ENCODE data around the gene BEGAIN. TPM values are rescaled to one million over a fixed set of nuclear protein-coding genes. Genes with fewer than 3 reads are reported as not detected.

BEGAIN gene
- total and polyA plus RNA-seq, 2 of the 8 experiments (the other 6 are each of a cell fraction or from before 2014, with no cell fraction given): 2.9 to 3.0 TPM

GRCh38 chr14:100593751-100594624 lies 6.8 kb upstream of the BEGAIN start:
- Histone ChIP-seq H2AFZ (ENCODE audit: low read length) (no peak overlapping the region), H2BK15ac (ENCODE audit: low read length) (no peak overlapping the region), H3K27ac (ENCODE audit: low read depth, low read length) (no peak overlapping the region), H3K4me1 (replicated peaks in 1 of 4; ENCODE audit: control insufficient read depth in 3 of 4, insufficient read depth in 4 of 4, low read length in 3 of 4) (peaks cover 0 to under 1% (median under 1%) of the 10 kb centered on the region in 4 experiments; a peak in 3 of 7 replicates), H3K18ac (ENCODE audit: extremely low read depth, low read length) (no peak overlapping the region), H3K27me3 (replicated peaks in 1 of 4; ENCODE audit: control insufficient read depth in 3 of 4, extremely low read depth in 1 of 4, insufficient read depth in 3 of 4, low read length in 3 of 4) (peaks cover 0 to 2% (median under 1%) of the 10 kb centered on the region in 4 experiments; a peak in 1 of 7 replicates), H3K9me3 (ENCODE audit: insufficient read depth in 2 of 2, low read depth in 1 of 2, low read length in 1 of 2) (no peaks in the 10 kb centered on the region), H2BK5ac (ENCODE audit: low read depth, low read length) (no peak overlapping the region), H4K20me1 (replicated peaks in 1 of 2; ENCODE audit: control insufficient read depth in 1 of 2, insufficient read depth in 2 of 2, low read length in 2 of 2) (peaks cover 0 to 1% of the 10 kb centered on the region in 2 experiments), H3K36me3 (ENCODE audit: control insufficient read depth in 2 of 4, insufficient read depth in 4 of 4, low read length in 3 of 4) (no peaks in the 10 kb centered on the region), H4K91ac (replicated peaks; ENCODE audit: insufficient read length, low read length) (no peak overlapping the region), H3K4me2 (ENCODE audit: insufficient read depth in 1 of 2, low read depth in 2 of 2, low read length in 2 of 2) (no peak overlapping the region), H2BK20ac (ENCODE audit: low read length) (no peak overlapping the region), H3K14ac (ENCODE audit: insufficient read length) (no peak overlapping the region), H3K9ac (replicated peaks in 1 of 4; ENCODE audit: extremely low read depth in 1 of 4, low read depth in 3 of 4, low read length in 3 of 4) (no peak overlapping the region), H3K79me2 (ENCODE audit: control insufficient read depth in 1 of 2, insufficient read depth in 2 of 2, low read length in 2 of 2) (no peaks in the 10 kb centered on the region), H3K23ac (ENCODE audit: insufficient read length) (no peak overlapping the region), H2BK120ac (replicated peaks; ENCODE audit: low read depth, low read length) (no peak overlapping the region), H3K4ac (replicated peaks; ENCODE audit: insufficient read length, low read depth, low read length) (no peak overlapping the region), H3K79me1 (ENCODE audit: low read depth, low read length) (no peaks in the 10 kb centered on the region), H3K23me2 (ENCODE audit: low read depth, low read length) (peaks cover 5% of the 10 kb centered on the region; the same call in 1 of the 2 replicates), H3K4me3 (ENCODE audit: extremely low read depth in 1 of 4, insufficient read depth in 2 of 4, low read depth in 3 of 4, low read length in 4 of 4) (no peak overlapping the region), H4K8ac (ENCODE audit: extremely low read depth, insufficient read depth, low read length) (peak overlapping the region; percentile 16; the same call in 1 of the 2 replicates), H2AK5ac (ENCODE audit: low read depth, low read length) (no peak overlapping the region), H2BK12ac (ENCODE audit: low read depth, low read length) (no peak overlapping the region), H3K56ac (replicated peaks; ENCODE audit: insufficient read length, low read depth, low read length) (no peak overlapping the region), H4K5ac (ENCODE audit: insufficient read length, low read depth, low read length) (no peak overlapping the region)
- CTCF ChIA-PET (ENCODE audit: partially characterized antibody): interaction anchor here (0.8 to 2.1 kb wide), 6 partner anchors 12 to 174 kb away, joined by 3 to 7 read pairs (median 3); no protein-coding TSS in a partner anchor
- POLR2A ChIA-PET (ENCODE audit: partially characterized antibody): interaction anchor here (0.7 kb wide), 1 partner anchor 35 kb away, joined by 3 read pairs; no protein-coding TSS in a partner anchor
- 88% methylated on average over 27 of the region's 27 CpGs; no CpG with 5 or more reads in 1 of the 2 experiments for WGBS, 2 experiments (ENCODE audit: extremely low coverage in 1 of 2, insufficient coverage in 1 of 2, insufficient read length in 1 of 2, insufficient replicate concordance in 2 of 2, low coverage in 1 of 2, low lambda C conversion rate in 2 of 2, missing lambda C conversion rate in 1 of 2)
- no peak for FAIRE-seq
- DNase-seq (ENCODE audit: low read depth in 1 of 2, low spot score in 2 of 2): no peak
- TF ChIP-seq CTBP2 (IDR thresholded peaks at IDR 0.05; ENCODE audit: borderline replicate concordance, insufficient read depth, insufficient read length, low read length) (no peak), SAP30 (IDR thresholded peaks at IDR 0.05; ENCODE audit: insufficient read depth, insufficient replicate concordance, low read length) (no peak), NRF1 (IDR thresholded peaks at IDR 0.05; ENCODE audit: low read depth, low read length) (no peak), EGR1 (IDR thresholded peaks at IDR 0.05; ENCODE audit: borderline replicate concordance, low read depth, low read length) (no peak), EP300 (IDR thresholded peaks at IDR 0.05; ENCODE audit: borderline replicate concordance in 1 of 2, low read depth in 2 of 2, low read length in 2 of 2) (no peak), USF2 (IDR thresholded peaks at IDR 0.05; ENCODE audit: low read length) (no peak)
- TF ChIP-seq, protein P1, sequence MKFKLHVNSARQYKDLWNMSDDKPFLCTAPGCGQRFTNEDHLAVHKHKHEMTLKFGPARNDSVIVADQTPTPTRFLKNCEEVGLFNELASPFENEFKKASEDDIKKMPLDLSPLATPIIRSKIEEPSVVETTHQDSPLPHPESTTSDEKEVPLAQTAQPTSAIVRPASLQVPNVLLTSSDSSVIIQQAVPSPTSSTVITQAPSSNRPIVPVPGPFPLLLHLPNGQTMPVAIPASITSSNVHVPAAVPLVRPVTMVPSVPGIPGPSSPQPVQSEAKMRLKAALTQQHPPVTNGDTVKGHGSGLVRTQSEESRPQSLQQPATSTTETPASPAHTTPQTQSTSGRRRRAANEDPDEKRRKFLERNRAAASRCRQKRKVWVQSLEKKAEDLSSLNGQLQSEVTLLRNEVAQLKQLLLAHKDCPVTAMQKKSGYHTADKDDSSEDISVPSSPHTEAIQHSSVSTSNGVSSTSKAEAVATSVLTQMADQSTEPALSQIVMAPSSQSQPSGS (IDR thresholded peaks at IDR 0.05; ENCODE audit: low read length): no peak

Data from H1 (cell line).